Thymus (tissue), 11 donors: ENCODE measurements around the gene SKI. TPM values are rescaled to one million over a fixed set of nuclear protein-coding genes. Genes with fewer than 3 reads are reported as not detected.

Experiments used
- DNase-seq, 9 donors: peaks; one replicate each; pipeline ENCODE4 v3.0.0-alpha.2; 2013; ENCODE audit warnings: low spot score in 9 of 9, low read depth in 6 of 9, missing footprints in 1 of 9
- H3K27ac ChIP-seq, 2 donors: one replicate each; pipeline ENCODE4 v1.5.1; 2013; ENCODE audit warnings: control low read depth in 1 of 2, low read depth in 1 of 2, low read length in 1 of 2, mild to moderate bottlenecking in 1 of 2, moderate library complexity in 1 of 2
- H3K27me3 ChIP-seq, 2 donors: one replicate each; pipeline ENCODE4 v1.5.1; 2013; ENCODE audit warnings: low read length in 1 of 2; ENCODE audit not compliant: control insufficient read depth in 2 of 2, insufficient read depth in 1 of 2
- H3K36me3 ChIP-seq, 2 donors: one replicate each; pipeline ENCODE4 v1.5.1; 2013; ENCODE audit warnings: low read length in 1 of 2, mild to moderate bottlenecking in 1 of 2, moderate library complexity in 1 of 2; ENCODE audit not compliant: control insufficient read depth in 2 of 2, insufficient read depth in 2 of 2
- H3K4me1 ChIP-seq, 2 donors: one replicate each; pipeline ENCODE4 v1.5.1; 2013; ENCODE audit warnings: low read length in 2 of 2; ENCODE audit not compliant: control insufficient read depth in 2 of 2, insufficient read depth in 2 of 2
- H3K4me3 ChIP-seq, 2 donors: one replicate each; pipeline ENCODE4 v1.5.1; 2013; ENCODE audit warnings: low read length in 2 of 2, control low read depth in 1 of 2, mild to moderate bottlenecking in 1 of 2
- H3K9me3 ChIP-seq, 2 donors: one replicate each; pipeline ENCODE4 v1.5.1; 2013; ENCODE audit warnings: low read length in 1 of 2, mild to moderate bottlenecking in 1 of 2; ENCODE audit not compliant: control insufficient read depth in 2 of 2, insufficient read depth in 1 of 2
- WGBS: extraction: QIAGEN DNeasy Blood & Tissue Kit; methylation state at CpG from one replicate; pipeline ENCODE4 v1.1.7; 2013; 5-methylcytosine and 5-hydroxymethylcytosine counted together
- polyA plus RNA-seq: library from polyadenylated mRNA; stranded (reverse); fragments of 200-250 nt; gene quantifications from one replicate; pipeline ENCODE4 v1.2.3, GENCODE V29; 2013
- total RNA-seq: library from RNA; stranded (reverse); fragments of 120-200 nt; gene quantifications from one replicate; pipeline ENCODE4 v1.2.4, GENCODE V29; 2013
- donor health status: healthy.

Gene SKI
- total and polyA plus RNA-seq, 2 donors = 5.3 to 16.4 TPM

DNA sequence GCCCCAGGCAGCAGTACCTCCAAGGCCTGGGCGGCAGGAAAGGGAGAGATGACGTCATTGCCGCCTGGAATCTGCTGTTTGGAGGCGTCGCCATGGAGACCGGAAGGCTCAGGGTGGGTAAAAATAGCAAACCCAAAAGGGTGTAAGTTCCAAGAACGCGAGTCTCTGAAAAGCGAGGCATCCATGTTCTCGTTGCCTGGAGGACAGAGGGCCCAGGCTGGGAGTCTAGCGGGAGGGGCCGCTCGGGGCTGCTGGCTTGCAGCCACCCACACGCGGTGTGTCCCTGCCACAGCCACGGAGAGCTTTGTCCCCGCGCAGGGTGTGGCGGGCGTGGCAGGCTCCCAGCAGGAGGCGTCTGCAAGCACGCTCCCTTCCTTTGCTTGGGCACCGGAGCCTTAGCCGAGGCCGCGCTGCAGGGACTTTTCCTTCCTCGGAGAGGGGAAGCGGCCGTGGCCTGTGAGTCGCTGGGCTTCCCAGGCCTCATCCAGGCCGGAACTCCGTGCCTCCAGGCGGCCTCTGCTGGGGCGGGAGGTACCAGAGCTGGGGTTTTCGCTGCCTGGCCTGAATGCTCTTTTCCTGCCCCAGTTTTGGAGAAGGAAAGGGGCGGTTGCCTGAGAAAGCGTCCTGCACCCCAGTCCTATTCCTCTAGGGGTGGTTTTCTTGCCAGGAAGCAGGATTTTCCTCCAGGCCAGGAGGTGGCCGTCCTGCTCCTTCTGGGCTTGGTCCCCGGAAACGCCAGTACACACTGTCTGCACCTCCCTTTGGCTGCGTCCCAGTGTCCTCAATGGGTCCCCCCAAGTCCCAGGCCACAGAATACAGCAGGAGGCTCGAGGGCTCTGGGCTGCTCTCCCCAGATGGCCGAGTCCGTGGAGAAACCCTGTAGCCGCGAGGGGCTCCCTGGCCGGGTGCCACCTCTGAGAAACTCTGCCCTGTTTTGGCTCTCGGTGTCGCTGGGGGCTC, 15.3 kb upstream of the SKI start:
- Histone ChIP-seq H3K36me3 (no peaks in the 10 kb centered on the region), H3K27ac (peak overlapping the region; percentile 87 to 88), H3K9me3 (peaks cover 0 to 1% of the 10 kb centered on the region in 2 donors), H3K4me1 (peaks cover 3 to 50% of the 10 kb centered on the region in 2 donors), H3K4me3 (peak overlapping the region; percentile 18 to 28), H3K27me3 (peaks cover 0 to 33% of the 10 kb centered on the region in 2 donors)
- WGBS = 22% methylated on average over 49 of the region's 49 CpGs
- DNase-seq = peak in 6 of 9 donors; percentile 59 to 83 (median 71)

DNA sequence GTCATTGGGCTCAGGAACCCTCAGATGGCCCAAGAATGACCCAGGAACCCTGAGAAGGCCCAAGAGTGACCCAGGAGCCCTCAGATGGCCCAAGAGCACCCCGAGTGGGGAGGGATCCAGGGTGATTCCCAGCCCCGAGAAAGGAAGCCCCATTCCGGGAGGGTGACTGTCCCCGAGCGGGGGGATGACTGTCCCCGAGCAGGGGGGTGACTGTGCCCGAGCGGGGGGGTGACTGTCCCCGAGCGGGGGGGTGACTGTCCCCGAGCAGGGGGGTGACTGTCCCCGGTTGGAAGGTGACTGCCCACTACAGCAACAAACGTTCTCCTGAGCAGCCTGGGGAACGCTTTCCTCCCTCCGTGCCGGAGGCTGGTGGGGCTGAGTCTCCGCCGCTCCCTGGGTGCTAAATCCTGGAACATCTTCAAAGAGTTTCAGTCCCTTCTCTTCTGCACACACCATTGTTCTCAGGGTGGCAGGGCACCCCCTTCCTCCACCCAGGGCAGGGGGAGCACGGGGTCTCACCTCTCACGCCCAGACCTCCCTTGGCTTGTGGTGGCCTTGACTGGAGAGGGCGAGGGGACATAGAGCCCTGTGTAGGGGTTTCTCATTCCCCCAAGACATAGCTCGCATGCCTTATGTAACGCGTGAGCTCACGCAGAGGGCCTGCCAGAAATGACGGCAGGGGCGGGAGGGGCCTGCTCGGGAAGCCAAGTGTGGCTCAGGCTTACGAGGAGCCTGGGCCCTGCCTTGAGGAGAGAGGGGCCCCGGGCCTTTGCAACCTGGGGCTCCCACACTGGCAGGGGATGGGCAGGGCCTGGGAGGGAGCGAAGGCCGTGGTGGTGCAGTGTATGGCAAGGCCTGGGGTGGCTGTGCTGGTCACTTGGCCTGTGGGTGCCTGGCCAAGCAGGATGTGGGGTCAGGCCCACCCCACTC, 14.3 kb upstream of the SKI start:
- Histone ChIP-seq H3K27ac (peak overlapping the region; percentile 87 to 88), H3K27me3 (peaks cover 0 to 27% of the 10 kb centered on the region in 2 donors), H3K4me1 (peaks cover 3 to 43% of the 10 kb centered on the region in 2 donors), H3K9me3 (no peaks in the 10 kb centered on the region), H3K4me3 (no peak overlapping the region), H3K36me3 (no peaks in the 10 kb centered on the region)
- DNase-seq = no peak
- 88% methylated on average over 32 of the region's 32 CpGs for WGBS

DNA sequence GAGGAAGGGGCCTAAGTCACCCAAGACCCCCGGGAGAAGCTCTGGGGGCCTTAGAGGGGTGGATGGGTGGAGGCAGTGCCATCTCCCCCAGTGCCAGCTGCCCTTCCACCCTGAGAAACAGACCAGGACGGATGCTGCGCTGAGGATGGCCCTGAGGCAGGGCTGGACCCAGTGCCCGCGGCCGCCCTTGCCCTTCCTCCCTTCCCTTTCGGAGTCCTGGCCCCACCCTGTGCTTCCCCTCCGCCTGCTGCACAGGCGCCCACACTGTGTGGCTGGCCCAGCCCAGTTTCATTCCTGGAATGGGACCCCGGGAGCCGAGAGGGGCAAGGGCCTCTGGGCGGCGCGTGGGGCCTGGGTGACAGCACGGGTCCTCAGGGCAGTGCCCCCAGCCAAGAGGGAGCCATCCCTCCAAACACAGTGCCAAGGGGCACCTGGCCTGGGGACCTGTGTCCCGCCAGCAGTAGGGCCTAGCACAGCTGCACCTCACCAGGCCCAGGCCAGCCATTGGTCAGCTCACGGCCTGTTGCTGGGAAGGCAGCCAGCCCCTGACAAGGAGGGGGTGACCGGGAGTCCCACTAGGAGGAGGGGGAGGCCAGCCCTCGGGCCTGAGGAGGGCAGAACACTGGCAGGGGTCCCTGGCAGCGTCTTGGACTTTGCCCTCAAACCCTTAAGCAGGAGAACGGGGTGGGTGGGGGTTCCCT, 13.4 kb upstream of the SKI start:
- Histone ChIP-seq H3K27ac (peak overlapping the region; percentile 61 to 87), H3K27me3 (peaks cover 0 to 29% of the 10 kb centered on the region in 2 donors), H3K4me1 (peaks cover 3 to 39% of the 10 kb centered on the region in 2 donors), H3K4me3 (no peak overlapping the region), H3K36me3 (no peaks in the 10 kb centered on the region), H3K9me3 (peaks cover 1 to 4% of the 10 kb centered on the region in 2 donors)
- no peak for DNase-seq
- 92% methylated on average over 21 of the region's 21 CpGs for WGBS

DNA sequence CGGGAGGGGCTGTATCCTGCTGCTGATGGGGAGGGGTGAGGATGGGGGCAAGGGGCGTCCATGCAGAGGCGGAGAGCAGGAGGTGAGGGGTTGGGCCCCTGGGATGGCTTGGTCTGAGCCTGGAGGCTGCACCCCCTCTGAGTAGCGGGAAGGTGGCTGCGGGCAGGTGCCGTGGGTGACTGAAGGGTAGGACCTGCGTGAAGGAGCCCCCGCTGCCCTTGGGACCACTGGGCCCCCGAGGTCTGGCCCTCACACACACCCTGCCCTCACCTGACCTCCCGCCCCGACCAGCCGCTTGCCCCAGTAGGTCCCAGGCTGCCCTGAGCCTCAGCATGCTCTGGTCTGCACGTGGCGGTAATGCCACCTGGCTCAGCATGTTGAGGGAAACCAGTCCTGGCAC, 12.8 kb upstream of the SKI start:
- H3K4me3 ChIP-seq = no peak overlapping the region
- no peak overlapping the region for H3K27ac ChIP-seq
- H3K4me1 ChIP-seq = peaks cover 3 to 36% of the 10 kb centered on the region in 2 donors
- no peak for DNase-seq
- H3K9me3 ChIP-seq = peaks cover 1 to 4% of the 10 kb centered on the region in 2 donors
- WGBS = 95% methylated on average over 14 of the region's 14 CpGs
- no peaks in the 10 kb centered on the region for H3K36me3 ChIP-seq
- H3K27me3 ChIP-seq = peaks cover 0 to 29% of the 10 kb centered on the region in 2 donors

DNA sequence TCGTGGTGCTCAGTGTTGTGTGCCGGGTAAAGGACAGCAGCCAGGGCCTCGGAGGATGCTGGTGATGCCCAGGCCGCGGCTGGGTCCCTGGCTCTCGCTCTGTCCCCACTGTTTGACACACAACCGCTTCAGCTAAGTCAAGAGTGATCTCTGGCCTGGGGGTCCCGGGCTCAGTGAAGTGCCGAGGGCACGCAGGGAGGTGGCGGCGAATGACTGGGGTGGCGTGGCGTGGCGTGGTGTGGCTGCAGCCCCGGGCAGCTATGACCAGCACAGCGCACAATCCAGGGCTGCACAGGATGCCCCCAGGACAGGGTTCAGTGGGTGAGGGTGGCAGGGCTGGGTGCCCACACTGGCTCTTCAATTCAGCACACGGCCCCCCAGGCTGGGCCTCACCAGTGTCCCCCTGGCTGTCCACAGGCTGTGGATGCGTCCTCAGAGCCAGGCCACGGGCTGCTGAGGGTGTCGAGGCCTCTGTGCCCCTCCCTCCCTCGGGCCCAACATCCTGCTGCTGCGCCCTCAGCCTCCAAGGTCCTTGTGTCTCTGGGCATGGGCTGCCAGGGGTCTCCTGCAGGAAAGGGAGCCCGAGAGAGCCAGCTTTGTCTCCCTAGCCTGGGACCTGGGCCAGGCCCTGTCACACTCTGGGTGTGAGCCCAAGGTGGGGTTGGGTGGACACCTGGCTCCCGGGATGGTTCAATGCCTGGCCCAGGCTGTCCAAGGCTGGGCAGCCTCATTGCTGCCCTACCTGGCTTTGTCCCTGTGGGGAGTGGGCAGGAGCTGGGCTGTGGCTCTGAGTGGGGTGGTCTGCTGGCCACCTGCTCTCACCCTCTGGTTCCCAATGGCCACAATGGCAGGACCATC, 12.0 kb upstream of the SKI start:
- WGBS = 96% methylated on average over 25 of the region's 25 CpGs
- Histone ChIP-seq H3K27me3 (peaks cover 0 to 28% of the 10 kb centered on the region in 2 donors), H3K4me1 (peaks cover 3 to 34% of the 10 kb centered on the region in 2 donors), H3K4me3 (no peak overlapping the region), H3K27ac (no peak overlapping the region), H3K36me3 (no peaks in the 10 kb centered on the region), H3K9me3 (peaks cover 1 to 4% of the 10 kb centered on the region in 2 donors)
- DNase-seq = no peak

DNA sequence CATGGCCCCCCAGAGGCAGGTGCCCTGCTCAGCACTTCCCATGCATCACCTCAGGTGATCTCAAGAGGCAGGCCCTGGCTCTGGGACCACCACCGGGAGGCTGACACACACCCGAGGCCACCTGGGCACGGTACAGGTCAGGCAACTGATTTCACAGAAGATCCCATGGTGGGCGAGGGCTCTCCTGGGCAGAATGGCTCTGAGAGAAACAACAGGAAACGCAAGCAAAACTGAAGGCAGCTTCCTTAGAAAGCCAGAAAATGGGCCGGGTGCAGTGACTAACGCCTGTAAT, 11.4 kb upstream of the SKI start:
- no peak for DNase-seq
- H3K4me3 ChIP-seq = no peak overlapping the region
- H3K4me1 ChIP-seq = peaks cover 3 to 34% of the 10 kb centered on the region in 2 donors
- H3K9me3 ChIP-seq = peaks cover 1 to 4% of the 10 kb centered on the region in 2 donors
- H3K27me3 ChIP-seq = peaks cover 0 to 28% of the 10 kb centered on the region in 2 donors
- 94% methylated on average over 7 of the region's 7 CpGs for WGBS
- H3K36me3 ChIP-seq = no peaks in the 10 kb centered on the region
- no peak overlapping the region for H3K27ac ChIP-seq

DNA sequence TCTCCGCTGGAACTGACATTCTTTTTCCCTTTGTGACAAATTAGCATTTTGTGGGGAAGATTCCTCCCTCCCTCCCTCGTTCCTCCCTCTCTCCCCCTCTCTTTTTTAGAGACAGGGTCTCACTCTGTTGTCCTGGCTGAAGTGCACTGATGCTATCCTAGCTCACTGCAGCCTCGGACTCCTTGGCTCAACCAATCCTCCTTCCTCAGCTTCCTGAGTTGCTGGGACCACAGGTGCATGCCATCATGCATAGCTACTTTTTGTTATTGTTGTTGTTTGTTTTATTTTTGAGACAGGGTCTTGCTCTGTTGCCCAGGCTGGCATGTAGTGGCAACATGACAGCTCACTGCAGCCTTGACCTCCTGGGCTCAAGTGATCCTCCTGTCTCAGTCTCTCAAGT, 6.8 kb upstream of the SKI start:
- Histone ChIP-seq H3K27me3 (peaks cover 6 to 33% of the 10 kb centered on the region in 2 donors), H3K4me3 (no peak overlapping the region), H3K9me3 (peaks cover 1 to 4% of the 10 kb centered on the region in 2 donors), H3K27ac (no peak overlapping the region), H3K36me3 (no peaks in the 10 kb centered on the region), H3K4me1 (peaks cover 0 to 3% of the 10 kb centered on the region in 2 donors)
- WGBS = 89% methylated on average over 3 of the region's 3 CpGs
- DNase-seq = no peak

DNA sequence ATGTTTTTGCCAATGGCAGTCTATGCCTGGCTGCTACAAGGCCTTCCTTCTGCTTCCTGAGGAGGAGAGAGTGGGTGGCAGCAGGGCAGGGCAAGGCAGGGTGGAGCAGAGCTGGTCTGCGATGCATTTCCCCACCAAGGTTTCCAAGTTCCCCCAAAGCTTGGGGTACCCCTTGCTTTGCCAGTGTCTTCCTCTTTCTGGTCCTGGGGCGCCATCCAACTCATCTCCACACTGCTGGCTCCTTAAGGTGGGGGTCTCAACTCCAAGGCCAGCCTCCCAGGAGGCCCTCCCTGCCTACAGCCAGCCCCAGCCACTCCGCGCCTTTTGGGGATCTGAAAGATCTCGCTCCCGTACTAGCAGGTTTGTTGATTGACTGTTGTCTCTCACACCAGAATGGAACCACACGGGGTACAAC, 3.9 kb upstream of the SKI start:
- Histone ChIP-seq H3K4me1 (peaks cover 5 to 12% of the 10 kb centered on the region in 2 donors), H3K9me3 (peaks cover 0 to 1% of the 10 kb centered on the region in 2 donors), H3K36me3 (no peaks in the 10 kb centered on the region), H3K4me3 (no peak overlapping the region), H3K27ac (no peak overlapping the region), H3K27me3 (peaks cover 17 to 42% of the 10 kb centered on the region in 2 donors)
- WGBS = 84% methylated on average over 7 of the region's 7 CpGs
- DNase-seq = no peak
